BLaER1 treated with 17β-estradiol and CSF1 and Interleukin-3, amounts not matched to agents 10 nM and 100 nM (cell line): ENCODE data around the gene ATXN10.
A peak's percentile ranks its signal among the peaks of the same experiment; 100 is the strongest.

Experiments used
- H3K27ac ChIP-seq, 11 experiments: shearing (Covaris generic); formaldehyde crosslinking; 2 replicates each; pipeline ENCODE4 v1.8.1; 2022
- H3K27me3 ChIP-seq, 11 experiments: shearing (Covaris generic); formaldehyde crosslinking; 2 replicates each; pipeline ENCODE4 v1.8.1; 2022
- H3K36me3 ChIP-seq, 11 experiments: shearing (Covaris generic); formaldehyde crosslinking; 2 replicates each; pipeline ENCODE4 v1.8.1; 2022
- H3K4me1 ChIP-seq, 10 experiments: shearing (Covaris generic); formaldehyde crosslinking; 2 replicates each; pipeline ENCODE4 v1.8.1; 2022
- H3K4me2 ChIP-seq, 11 experiments: shearing (Covaris generic); formaldehyde crosslinking; 2 replicates each; pipeline ENCODE4 v1.8.1; 2022
- H3K4me3 ChIP-seq, 10 experiments: shearing (Covaris generic); formaldehyde crosslinking; 2 replicates each; pipeline ENCODE4 v1.8.1; 2022
- H3K9ac ChIP-seq, 11 experiments: shearing (Covaris generic); formaldehyde crosslinking; 2 replicates each; pipeline ENCODE4 v1.8.1; 2022
- H3K9me3 ChIP-seq, 11 experiments: shearing (Covaris generic); formaldehyde crosslinking; replicated peaks in 1 of 11; 2 replicates each; pipeline ENCODE4 v1.8.1; 2022
- H4K20me1 ChIP-seq, 11 experiments: shearing (Covaris generic); formaldehyde crosslinking; 2 replicates each; pipeline ENCODE4 v1.8.1; 2022
- Cebpa-rat ChIP-seq, 11 experiments: shearing (Covaris generic); IDR thresholded peaks; 2 replicates each; pipeline ENCODE4 v1.8.1; 2022

The ATXN10 gene

GRCh38 chr22:45640291-45640940, 31.2 kb upstream of the ATXN10 start:
- Histone ChIP-seq H3K27me3 (peaks cover 0 to 30% (median 4%) of the 10 kb centered on the region in 11 experiments; a peak in 11 of 22 replicates), H3K36me3 (no peaks in the 10 kb centered on the region), H3K4me3 (peak overlapping the region in 2 of 10 experiments; percentile 6 to 20; a peak in 2 of 20 replicates), H3K9me3 (no peaks in the 10 kb centered on the region), H3K4me2 (peak overlapping the region; percentile 83 to 97 (median 89)), H4K20me1 (no peaks in the 10 kb centered on the region), H3K4me1 (peaks cover 34 to 82% (median 49%) of the 10 kb centered on the region in 10 experiments), H3K27ac (peak overlapping the region in 9 of 11 experiments; percentile 61 to 84 (median 79); a peak in 18 of 22 replicates), H3K9ac (peak overlapping the region in 7 of 11 experiments; percentile 51 to 65 (median 58); a peak in 15 of 22 replicates)
- no peak for TF ChIP-seq Cebpa-rat (IDR thresholded peaks at IDR 0.05)

GRCh38 chr22:45640941-45641621, 30.6 kb upstream of the ATXN10 start:
- no peak for TF ChIP-seq Cebpa-rat (IDR thresholded peaks at IDR 0.05)
- Histone ChIP-seq H3K27ac (peak overlapping the region in 8 of 11 experiments; percentile 63 to 84 (median 80); a peak in 11 of 22 replicates), H3K9ac (peak overlapping the region in 3 of 11 experiments; percentile 56 to 65 (median 64); a peak in 3 of 22 replicates)

GRCh38 chr22:45642986-45643385, 28.6 kb upstream of the ATXN10 start:
- 0 out of 22 replicates have a peak overlapping the region, but pooled peaks of 1 of the 11 experiments have one; percentile 24 for H3K9ac ChIP-seq
- H4K20me1 ChIP-seq, result no peaks in the 10 kb centered on the region
- no peaks in the 10 kb centered on the region for H3K36me3 ChIP-seq
- H3K27ac ChIP-seq, result no peak overlapping the region
- H3K9me3 ChIP-seq, result no peaks in the 10 kb centered on the region
- peaks cover 37 to 83% (median 65%) of the 10 kb centered on the region in 10 experiments for H3K4me1 ChIP-seq
- H3K4me2 ChIP-seq, result peak overlapping the region in 4 of 11 experiments; percentile 0 to 90 (median 20); a peak in 6 of 22 replicates
- H3K27me3 ChIP-seq, result peaks cover 0 to 35% (median 6%) of the 10 kb centered on the region in 11 experiments; a peak in 11 of 22 replicates
- H3K4me3 ChIP-seq, result no peak overlapping the region
- TF ChIP-seq Cebpa-rat (IDR thresholded peaks at IDR 0.05), result no peak

More at GRCh38 chr22:45640941-45641621, 30.6 kb upstream of the ATXN10 start:
- H3K4me2 ChIP-seq, result peak overlapping the region in 10 of 11 experiments; percentile 83 to 97 (median 88); a peak in 19 of 22 replicates
- no peak overlapping the region for H3K4me3 ChIP-seq
- peaks cover 0 to 31% (median 6%) of the 10 kb centered on the region in 11 experiments; a peak in 11 of 22 replicates for H3K27me3 ChIP-seq
- H3K36me3 ChIP-seq, result no peaks in the 10 kb centered on the region
- H4K20me1 ChIP-seq, result no peaks in the 10 kb centered on the region
- H3K9me3 ChIP-seq, result no peaks in the 10 kb centered on the region
- peaks cover 38 to 87% (median 53%) of the 10 kb centered on the region in 10 experiments for H3K4me1 ChIP-seq

- Histone ChIP-seq H3K9ac (peak overlapping the region in 1 of 11 experiments; percentile 61; a peak in 1 of 22 replicates), H3K4me2 (peak overlapping the region; percentile 74 to 98 (median 93); a peak in 20 of 22 replicates), H3K36me3 (no peaks in the 10 kb centered on the region), H3K4me3 (no peak overlapping the region), H3K27ac (no peak overlapping the region), H3K9me3 (no peaks in the 10 kb centered on the region), H3K27me3 (peaks cover 0 to 36% (median 6%) of the 10 kb centered on the region in 11 experiments; a peak in 11 of 22 replicates), H4K20me1 (0 out of 22 replicates have a peak, but pooled peaks cover 0 to 5% (median 0%) of the 10 kb centered on the region in 11 experiments), H3K4me1 (peaks cover 29 to 74% (median 60%) of the 10 kb centered on the region in 10 experiments)
- no peak for TF ChIP-seq Cebpa-rat (IDR thresholded peaks at IDR 0.05)
Measured at GRCh38 chr22:45644714-45645113, 26.9 kb upstream of the ATXN10 start.

- Histone ChIP-seq H3K36me3 (no peaks in the 10 kb centered on the region), H3K4me3 (peak overlapping the region; percentile 8 to 65 (median 45); a peak in 15 of 20 replicates), H3K27ac (peak overlapping the region in 2 of 11 experiments; percentile 50; a peak in 5 of 22 replicates), H3K4me1 (peaks cover 24 to 70% (median 56%) of the 10 kb centered on the region in 10 experiments), H3K4me2 (peak overlapping the region; percentile 74 to 98 (median 93)), H3K9ac (peak overlapping the region; percentile 24 to 62 (median 53); a peak in 16 of 22 replicates), H3K27me3 (peaks cover 0 to 35% (median 6%) of the 10 kb centered on the region in 11 experiments; a peak in 11 of 22 replicates), H3K9me3 (no peaks in the 10 kb centered on the region), H4K20me1 (0 out of 22 replicates have a peak, but pooled peaks cover 0 to 5% (median 0%) of the 10 kb centered on the region in 11 experiments)
- no peak for TF ChIP-seq Cebpa-rat (IDR thresholded peaks at IDR 0.05)
Measured at GRCh38 chr22:45645150-45645525, 26.5 kb upstream of the ATXN10 start.

- H3K27me3 ChIP-seq, result peaks cover 0 to 29% (median 6%) of the 10 kb centered on the region in 11 experiments; a peak in 11 of 22 replicates
- peak overlapping the region in 2 of 11 experiments; percentile 50; a peak in 5 of 22 replicates for H3K27ac ChIP-seq
- H3K9ac ChIP-seq, result peak overlapping the region; percentile 24 to 62 (median 53); a peak in 16 of 22 replicates
- no peak for TF ChIP-seq Cebpa-rat (IDR thresholded peaks at IDR 0.05)
- H3K4me1 ChIP-seq, result peaks cover 20 to 64% (median 49%) of the 10 kb centered on the region in 10 experiments
- no peaks in the 10 kb centered on the region for H3K36me3 ChIP-seq
- peak overlapping the region; percentile 74 to 98 (median 93) for H3K4me2 ChIP-seq
- peak overlapping the region; percentile 8 to 65 (median 45); a peak in 15 of 20 replicates for H3K4me3 ChIP-seq
- no peaks in the 10 kb centered on the region; a peak in 1 of 22 replicates for H3K9me3 ChIP-seq
- H4K20me1 ChIP-seq, result 0 out of 22 replicates have a peak, but pooled peaks cover 0 to 5% (median 0%) of the 10 kb centered on the region in 11 experiments
Measured at GRCh38 chr22:45645526-45646414, 25.9 kb upstream of the ATXN10 start.

GRCh38 chr22:45647532-45648225, 24.0 kb upstream of the ATXN10 start:
- peaks cover 25 to 57% (median 50%) of the 10 kb centered on the region in 10 experiments for H3K4me1 ChIP-seq
- no peak overlapping the region for H3K9ac ChIP-seq
- H3K27me3 ChIP-seq, result peaks cover 0 to 26% (median 6%) of the 10 kb centered on the region in 11 experiments; a peak in 11 of 22 replicates
- H3K36me3 ChIP-seq, result no peaks in the 10 kb centered on the region
- H3K4me3 ChIP-seq, result no peak overlapping the region
- H4K20me1 ChIP-seq, result 0 out of 22 replicates have a peak, but pooled peaks cover 0 to 5% (median 0%) of the 10 kb centered on the region in 11 experiments
- H3K27ac ChIP-seq, result no peak overlapping the region
- H3K9me3 ChIP-seq, result no peaks in the 10 kb centered on the region; a peak in 1 of 22 replicates
- H3K4me2 ChIP-seq, result peak overlapping the region; percentile 54 to 81 (median 67); a peak in 21 of 22 replicates
- no peak for TF ChIP-seq Cebpa-rat (IDR thresholded peaks at IDR 0.05)
